Measurements from ENCODE around the gene COPZ2. TPM values are rescaled to one million over a fixed set of nuclear protein-coding genes. Genes with fewer than 3 reads are reported as not detected.

The COPZ2 gene
- total and polyA plus RNA-seq, 9 of the 15 experiments (the other 6 are each of a cell fraction or from before 2014, with no cell fraction given): 0.22 to 0.49 TPM; not detected in 7

DNA sequence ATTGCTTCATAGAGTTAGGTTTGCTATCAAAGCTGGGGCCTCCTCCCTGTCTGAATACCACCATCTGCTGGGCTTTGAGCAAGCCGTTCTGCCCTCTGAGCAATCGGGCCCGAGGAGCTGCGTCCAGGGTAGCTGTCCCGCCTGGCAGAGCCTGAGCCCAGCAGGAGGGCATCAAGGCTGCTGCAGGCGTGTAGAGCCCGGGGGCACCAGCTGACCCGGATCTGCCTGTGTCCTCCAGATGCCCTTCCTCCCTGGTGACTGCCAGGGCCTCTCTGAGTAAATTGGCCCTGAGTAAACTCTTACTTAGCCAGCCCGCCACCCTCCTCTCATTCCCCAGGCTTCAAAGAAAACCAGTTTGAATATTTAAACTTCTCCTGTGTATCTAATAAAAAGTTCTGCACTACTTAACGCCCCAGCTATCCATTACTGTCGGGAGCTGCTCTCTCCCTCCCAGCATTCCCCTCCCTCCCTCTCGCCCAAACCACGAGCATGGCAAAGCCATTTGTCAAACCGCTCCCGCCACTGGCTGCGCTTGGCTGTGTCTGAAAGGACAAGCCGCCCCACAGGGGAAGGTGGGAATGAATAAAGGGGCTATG, 50.3 kb downstream of the COPZ2 start:
- Histone ChIP-seq H3K4me3 (no peak overlapping the region), H4K20me1 (replicated peaks; ENCODE audit: control insufficient read depth, insufficient read depth, low read length) (peaks cover 7% of the 10 kb centered on the region; the same call in 1 of the 2 replicates), H3K4me2 (ENCODE audit: insufficient read depth, low read length) (no peak overlapping the region), H2AFZ (ENCODE audit: low read depth, low read length) (no peak overlapping the region), H3K79me2 (ENCODE audit: control insufficient read depth, insufficient read depth, low read length) (no peaks in the 10 kb centered on the region), H3K4me1 (replicated peaks in 1 of 2; ENCODE audit: control insufficient read depth in 2 of 2, insufficient read depth in 2 of 2, low read length in 2 of 2) (peaks cover 32 to 40% of the 10 kb centered on the region in 2 experiments), H3K27me3 (ENCODE audit: control insufficient read depth in 2 of 2, insufficient read depth in 2 of 2, low read length in 2 of 2) (no peaks in the 10 kb centered on the region), H3K27ac (ENCODE audit: extremely low read depth, low read depth, low read length) (no peak overlapping the region), H3K36me3 (ENCODE audit: control insufficient read depth, insufficient read depth, low read length) (peaks cover 20% of the 10 kb centered on the region; the same call in 2 of the 3 replicates), H3K9me1 (ENCODE audit: control insufficient read depth, insufficient read depth, low read length) (peaks cover 4% of the 10 kb centered on the region), H3K9ac (ENCODE audit: insufficient read depth in 1 of 2, low read depth in 2 of 2, low read length in 2 of 2) (0 out of 4 replicates have a peak overlapping the region, but pooled peaks of 1 of the 2 experiments have one; percentile 73), H3K9me3 (replicated peaks; ENCODE audit: control insufficient read depth, insufficient read depth, low read depth, low read length) (no peaks in the 10 kb centered on the region)
- FAIRE-seq (no peak), ATAC-seq (no peak), DNase-seq (ENCODE audit: extremely low read depth in 1 of 4, low spot score in 3 of 4) (no peak)
- intact Hi-C loops (cut with micrococcal nuclease) (no loop called here), in situ Hi-C loops (cut with MboI) (no loop called here)
- 68% methylated on average over 14 of the region's 17 CpGs for WGBS (ENCODE audit: insufficient coverage, low coverage, missing lambda C conversion rate)
- no peak for TF ChIP-seq TRIM28 (IDR thresholded peaks at IDR 0.05)
- TF ChIP-seq, protein P1, sequence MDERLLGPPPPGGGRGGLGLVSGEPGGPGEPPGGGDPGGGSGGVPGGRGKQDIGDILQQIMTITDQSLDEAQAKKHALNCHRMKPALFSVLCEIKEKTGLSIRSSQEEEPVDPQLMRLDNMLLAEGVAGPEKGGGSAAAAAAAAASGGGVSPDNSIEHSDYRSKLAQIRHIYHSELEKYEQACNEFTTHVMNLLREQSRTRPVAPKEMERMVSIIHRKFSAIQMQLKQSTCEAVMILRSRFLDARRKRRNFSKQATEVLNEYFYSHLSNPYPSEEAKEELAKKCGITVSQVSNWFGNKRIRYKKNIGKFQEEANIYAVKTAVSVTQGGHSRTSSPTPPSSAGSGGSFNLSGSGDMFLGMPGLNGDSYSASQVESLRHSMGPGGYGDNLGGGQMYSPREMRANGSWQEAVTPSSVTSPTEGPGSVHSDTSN (CRISPR knock-in tag; IDR thresholded peaks at IDR 0.05; ENCODE audit: low read depth): no peak
- TF ChIP-seq, protein P1 (tag; conservative IDR thresholded peaks at IDR 0.05; ENCODE audit: low read depth): 0 out of 2 replicates have a peak, but pooled peaks have one; percentile 36
- ChIA-PET POLR2A (interaction anchor here (0.7 to 1.5 kb wide), 4 partner anchors 8 to 16 kb away, joined by 3 to 7 read pairs (median 4); partner anchors contain the start of gene CDK5RAP3), CTCF (ENCODE audit: low intra/inter-chr PET ratio) (no interaction called here)
- BruUV-seq (replicated peaks): no TSS peak

Measured in K562 (cell line).